ENCODE data around the gene PVRIG.
"Not testable (repeated sequence)": the region's sequence is repeated elsewhere in the genome, so short reads cannot be mapped to it uniquely, and the experiment has no call there.

Gene PVRIG

DNA sequence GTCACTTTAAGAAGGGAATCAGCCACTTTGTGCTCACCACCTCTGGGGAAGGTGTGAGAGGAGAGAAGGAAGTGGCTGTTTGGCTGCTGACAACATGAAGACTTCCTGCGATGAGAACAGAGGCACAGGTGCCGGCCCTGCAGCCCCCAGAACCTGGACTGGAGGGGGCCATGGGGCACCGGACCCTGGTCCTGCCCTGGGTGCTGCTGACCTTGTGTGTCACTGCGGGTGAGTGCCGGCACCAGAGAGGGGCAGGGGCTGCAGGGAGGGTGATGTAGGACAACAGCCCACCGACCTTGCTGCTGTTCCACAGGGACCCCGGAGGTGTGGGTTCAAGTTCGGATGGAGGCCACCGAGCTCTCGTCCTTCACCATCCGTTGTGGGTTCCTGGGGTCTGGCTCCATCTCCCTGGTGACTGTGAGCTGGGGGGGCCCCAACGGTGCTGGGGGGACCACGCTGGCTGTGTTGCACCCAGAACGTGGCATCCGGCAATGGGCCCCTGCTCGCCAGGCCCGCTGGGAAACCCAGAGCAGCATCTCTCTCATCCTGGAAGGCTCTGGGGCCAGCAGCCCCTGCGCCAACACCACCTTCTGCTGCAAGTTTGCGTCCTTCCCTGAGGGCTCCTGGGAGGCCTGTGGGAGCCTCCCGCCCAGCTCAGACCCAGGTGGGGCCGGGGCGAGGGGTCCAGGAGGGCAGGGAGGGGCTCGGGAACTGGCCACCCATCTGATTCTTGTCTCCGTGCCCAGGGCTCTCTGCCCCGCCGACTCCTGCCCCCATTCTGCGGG, at the start of gene PVRIG:
PVRIG (plus strand) TSS at position 149 of the 785 bp plus-strand sequence; CDS start at position 171, 22 bp downstream.
- not testable (repeated sequence) for FAIRE-seq; DNase-seq (ENCODE audit: insufficient read length, low spot score)

DNA sequence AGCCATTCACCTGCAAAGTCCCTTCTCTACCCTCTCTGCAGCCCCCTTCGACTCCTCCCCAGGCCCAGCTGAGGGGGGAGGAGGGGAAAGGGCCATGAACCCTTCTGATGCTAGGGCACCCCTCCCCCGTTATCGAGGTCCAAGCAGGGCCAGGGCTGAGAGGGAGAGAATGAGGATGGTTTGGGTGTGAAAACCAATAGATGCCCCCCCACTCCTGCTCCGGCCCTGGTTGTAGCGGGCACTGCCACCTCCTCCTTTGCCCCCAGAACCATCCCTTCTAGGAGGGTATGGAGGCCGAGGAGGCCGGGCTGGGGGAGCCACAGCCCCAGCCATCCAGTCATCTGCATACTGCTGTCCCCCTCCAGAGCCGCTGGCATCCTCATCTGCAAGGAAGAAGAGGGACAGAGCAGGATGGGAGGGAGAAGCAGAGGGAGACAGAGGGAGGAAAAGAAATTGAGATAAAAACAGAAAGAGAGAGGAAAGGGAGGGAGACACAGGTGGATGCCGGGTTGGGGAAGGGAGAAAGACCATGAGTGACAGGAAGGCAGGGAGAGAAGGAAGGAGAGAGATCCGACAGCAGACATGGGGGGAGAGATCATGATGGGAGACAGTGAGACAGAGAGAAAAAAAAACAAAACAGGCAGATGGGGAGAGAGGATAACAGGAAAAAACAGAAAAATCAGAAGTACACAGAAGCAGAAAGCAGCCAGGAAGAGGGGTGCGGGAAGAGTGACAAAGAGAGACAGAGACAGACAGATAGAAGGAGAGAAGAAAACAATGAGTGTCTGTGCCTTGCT, 49.5 kb upstream of the PVRIG start:
- no peak for DNase-seq (ENCODE audit: insufficient read length, low spot score)
- FAIRE-seq: no peak

DNA sequence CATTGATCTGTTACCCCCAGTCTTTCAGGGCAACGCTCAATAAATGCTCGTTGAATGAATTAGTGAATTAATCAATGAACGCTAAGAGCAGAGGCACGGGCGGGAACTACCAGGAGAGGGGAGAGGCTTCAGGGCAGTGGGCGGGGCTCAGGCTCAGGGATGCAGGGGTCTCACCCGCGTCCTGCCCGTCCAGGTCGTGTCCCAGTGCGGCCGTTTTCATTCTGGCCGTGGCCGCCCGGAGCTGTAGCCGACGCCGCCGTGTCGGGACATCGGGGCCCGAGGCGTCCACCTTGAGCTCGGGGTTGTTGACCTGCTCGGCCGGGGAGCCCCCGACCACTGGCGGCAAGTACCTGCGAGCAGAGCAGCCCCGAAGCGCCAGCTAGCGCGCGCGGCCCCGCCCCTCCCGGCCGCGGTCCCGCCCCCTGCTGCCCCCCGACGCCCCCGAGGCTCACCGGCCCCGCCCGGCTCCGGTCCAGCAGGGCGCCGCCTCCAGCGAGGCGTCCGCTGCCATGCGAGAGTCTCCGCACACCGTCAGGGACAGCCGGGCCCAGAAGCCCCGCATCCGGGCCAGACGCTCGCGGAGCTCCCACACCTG, 48.6 kb upstream of the PVRIG start:
- DNase-seq (ENCODE audit: insufficient read length, low spot score): no peak
- no peak for FAIRE-seq

DNA sequence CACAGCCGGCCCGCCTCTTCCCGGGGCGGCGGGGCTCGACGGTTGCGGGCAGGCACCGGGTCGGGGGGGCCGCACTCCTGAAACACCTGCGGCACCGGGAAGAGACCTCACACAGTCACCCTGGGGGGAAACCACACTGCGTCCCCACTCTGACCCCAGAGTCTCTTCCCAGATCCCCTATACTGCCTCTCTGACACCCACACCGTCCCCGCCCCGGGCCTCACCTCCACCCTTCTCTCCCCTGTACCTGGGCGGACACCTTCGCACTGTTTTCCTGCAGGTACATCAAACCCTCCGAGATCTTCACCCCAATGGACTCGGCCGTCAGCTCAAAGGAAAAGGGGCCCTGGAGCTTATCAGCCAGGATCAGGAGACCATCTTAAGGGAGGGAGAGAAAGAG, 47.9 kb upstream of the PVRIG start:
- no peak for FAIRE-seq

DNA sequence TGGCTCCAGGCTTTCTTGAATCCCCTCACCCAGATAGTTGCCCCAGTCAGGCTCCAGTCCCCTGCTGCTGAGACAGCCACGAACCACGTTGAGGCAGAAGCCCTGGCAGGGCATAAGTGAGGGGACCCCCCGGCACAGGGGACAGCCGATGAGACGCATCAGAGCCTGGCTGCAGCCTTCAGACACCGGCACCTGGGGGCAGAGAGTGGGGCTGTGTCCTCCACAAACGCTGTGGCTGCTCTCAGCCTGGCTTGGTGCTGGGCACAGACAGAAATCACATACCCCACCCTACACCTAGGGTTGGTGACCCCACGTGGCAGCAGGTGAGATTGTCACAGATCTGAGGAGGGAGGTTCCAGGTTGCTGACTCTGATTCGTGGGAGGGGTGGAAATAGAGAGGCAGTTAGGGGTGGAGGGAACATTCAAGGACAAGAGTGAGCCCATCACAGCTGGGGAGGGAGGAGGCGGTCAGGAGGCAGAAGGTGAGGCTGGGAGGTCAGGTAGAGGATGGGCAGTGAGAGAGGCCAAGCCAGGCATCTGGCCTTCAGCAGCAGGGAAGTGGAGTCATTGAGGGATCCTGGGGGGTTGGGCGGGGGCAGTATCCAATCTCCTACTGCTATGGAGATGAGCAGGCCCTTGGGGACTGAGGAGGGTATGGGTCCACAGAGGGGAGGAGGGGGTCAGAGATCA, 45.8 kb upstream of the PVRIG start:
- FAIRE-seq: no peak
- DNase-seq (ENCODE audit: insufficient read length, low spot score): no peak

More for the DNA sequence above, 47.9 kb upstream of the PVRIG start:
- no peak for DNase-seq (ENCODE audit: insufficient read length, low spot score)

DNA sequence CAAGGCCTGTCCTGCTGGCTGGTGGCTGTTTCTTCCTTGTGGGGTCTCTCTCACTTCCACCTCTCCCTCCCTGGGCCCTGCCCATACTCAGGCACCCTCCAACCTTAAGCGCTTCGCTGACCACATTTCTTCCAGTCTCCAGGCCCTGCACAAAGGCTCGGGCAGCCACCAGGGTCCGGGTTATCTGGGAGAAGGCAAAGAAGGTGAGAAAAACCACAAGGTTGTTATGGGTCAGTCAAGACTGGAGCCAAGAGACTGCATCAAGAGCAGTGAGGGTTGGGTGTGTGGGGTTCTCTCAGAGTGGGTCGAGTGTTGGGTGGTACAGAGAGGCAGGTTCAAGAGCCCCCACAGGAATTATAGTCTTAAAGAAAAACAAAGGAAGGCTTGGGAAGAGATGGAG, 45.2 kb upstream of the PVRIG start:
- FAIRE-seq: no peak
- DNase-seq (ENCODE audit: insufficient read length, low spot score): no peak

DNA sequence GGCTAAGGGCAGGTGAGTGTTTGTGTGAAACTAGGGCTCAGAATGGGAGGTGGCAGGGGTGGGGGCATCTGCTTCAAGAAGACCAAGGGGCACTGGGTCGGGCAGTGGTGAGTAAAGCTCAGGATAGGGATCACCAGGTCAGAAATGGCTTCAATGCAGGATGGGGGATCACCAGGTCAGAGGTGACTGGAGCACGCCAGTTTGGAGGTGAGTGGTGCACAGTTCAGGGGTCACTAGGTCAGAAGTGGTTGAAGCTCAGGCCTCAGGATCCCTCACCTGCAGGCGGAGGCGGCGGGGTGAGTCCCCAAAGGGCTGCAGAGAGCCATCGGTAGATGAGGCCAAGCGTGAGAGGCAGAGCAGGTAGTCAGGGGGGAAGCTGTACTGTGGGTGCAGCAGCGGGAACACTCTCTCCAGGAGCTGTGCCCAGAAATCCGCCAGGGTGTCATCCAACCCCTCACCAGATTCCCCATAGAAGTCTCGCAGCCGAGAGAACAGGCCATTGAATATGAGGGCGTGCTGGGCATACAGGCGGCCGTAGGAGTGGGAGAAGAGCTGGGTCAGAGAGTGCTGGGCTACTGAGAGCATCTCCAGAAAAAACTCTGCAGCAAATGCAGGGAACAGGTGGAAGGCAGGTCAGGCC, 44.3 kb upstream of the PVRIG start:
- no peak for FAIRE-seq
- DNase-seq (ENCODE audit: insufficient read length, low spot score): no peak

DNA sequence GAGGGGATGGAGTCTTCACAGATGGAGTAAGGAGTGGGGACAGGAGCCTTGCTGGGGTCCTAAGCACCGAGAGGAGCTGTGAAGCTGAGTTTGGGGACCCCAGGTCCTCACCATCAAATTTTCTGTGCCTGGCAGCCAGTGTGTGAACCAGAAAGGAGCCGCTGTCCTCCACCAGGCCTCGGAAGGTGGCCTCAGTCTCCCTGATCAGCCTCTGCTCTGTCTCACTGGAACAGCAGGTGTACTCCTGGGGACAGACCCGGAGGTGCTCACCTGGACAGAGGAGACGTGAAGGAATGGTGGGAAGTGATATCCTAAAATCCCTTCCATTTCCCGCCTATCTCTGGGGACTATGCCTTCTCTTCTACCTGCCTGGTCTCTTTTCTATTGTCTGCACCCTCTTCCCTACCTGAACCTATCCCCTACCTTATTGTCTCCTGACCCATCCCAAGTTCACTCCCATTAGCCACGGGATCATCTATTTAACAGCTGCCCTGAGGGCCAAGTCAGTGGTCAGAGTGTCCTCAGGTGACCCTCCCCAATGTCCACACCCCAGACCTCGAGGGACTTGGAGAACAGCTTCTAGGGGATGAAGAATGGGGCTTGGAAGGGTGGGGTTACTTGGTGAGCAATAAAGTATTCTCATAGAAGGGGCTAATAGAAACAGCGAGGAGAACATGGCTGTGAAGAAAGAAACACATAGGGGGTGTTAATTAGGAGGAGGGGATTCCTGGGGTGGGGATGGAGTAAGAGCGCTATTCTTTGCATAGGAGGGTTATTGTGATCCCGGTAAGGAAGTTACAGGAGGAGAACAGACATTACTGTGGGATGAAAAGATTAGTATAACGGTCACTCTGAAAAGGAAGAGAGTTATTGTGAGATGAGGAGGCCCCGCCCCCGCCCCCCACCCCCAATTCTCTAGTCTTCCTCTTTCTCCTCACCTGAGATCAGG, 43.4 kb upstream of the PVRIG start:
- no peak for FAIRE-seq
- DNase-seq (ENCODE audit: insufficient read length, low spot score): no peak

DNA sequence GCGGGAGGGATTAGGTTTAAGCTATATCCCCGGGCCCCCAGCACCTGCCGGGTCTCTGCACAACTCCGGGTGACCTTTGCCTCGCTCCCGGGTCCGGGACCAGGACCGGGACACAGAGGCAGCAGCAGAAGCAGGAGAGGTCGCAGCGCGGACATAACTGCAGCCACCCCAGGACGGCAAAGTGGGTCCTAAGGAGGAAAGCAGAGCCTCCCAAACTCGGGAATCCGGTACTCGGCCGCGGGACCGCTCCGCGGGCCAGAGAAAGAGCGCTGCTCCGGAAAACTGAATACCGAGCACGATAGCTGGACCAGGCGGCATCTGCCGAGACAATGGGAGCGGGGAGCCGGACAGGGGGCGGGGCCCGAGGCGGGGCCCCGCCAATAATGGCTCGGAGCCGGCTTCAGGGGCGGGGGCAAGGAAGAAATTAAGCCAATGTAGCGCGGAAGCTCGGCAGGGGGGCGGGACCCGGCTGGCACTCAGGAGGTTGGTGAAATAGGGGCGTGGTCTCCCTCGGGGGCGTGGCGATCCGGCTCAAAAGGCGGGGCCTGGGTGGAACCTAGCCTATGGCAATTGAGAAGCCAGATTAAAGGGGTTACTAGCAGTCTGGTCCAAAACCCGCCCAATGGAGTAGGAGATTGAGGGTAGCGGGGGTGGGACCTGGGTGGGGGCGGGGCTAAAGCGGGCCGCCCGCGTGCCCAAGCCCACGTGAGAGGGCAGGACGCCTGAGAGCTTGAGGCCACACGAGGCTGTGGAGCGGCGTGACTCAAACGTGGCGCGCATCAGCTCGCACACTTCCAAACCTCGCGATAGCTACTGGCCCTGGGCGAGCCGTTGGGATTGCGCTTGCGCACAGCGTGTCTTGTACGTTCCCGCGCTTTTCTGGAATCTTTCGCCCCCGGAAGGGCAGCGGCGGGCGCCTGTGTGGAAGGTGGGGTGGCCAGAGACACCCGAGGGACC, 42.4 kb upstream of the PVRIG start, which contains the start of the genes GPC2 and STAG3:
GPC2 (minus strand) TSS at position 337 of the 957 bp plus-strand sequence; CDS start at position 155, 182 bp downstream.
STAG3 (plus strand) TSS at position 874 of the 957 bp plus-strand sequence. CDS start 2,639 bp downstream, outside the sequence.
- DNase-seq (ENCODE audit: insufficient read length, low spot score) (peak; percentile 82), FAIRE-seq (no peak)

DNA sequence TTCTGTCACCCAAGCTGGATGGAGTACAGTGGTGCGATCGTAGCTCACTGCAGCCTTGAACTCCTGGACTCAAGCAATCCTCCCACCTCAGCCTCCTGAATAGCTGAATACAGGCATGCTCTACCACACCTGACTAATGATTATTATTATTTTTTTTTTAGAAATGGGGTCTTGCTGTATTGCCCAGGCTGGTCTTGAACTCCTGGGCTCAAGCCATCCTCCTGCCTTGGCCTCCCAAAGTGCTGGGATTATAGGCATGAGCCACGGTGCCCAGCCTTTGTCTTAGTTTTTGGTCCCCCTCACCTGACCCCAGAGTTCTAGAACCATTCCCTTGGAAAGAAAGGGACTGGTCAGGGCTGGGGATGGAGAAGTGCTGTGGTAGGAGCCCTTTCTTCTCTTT, 39.7 kb upstream of the PVRIG start:
- FAIRE-seq; DNase-seq (ENCODE audit: insufficient read length, low spot score): not testable (repeated sequence)

DNA sequence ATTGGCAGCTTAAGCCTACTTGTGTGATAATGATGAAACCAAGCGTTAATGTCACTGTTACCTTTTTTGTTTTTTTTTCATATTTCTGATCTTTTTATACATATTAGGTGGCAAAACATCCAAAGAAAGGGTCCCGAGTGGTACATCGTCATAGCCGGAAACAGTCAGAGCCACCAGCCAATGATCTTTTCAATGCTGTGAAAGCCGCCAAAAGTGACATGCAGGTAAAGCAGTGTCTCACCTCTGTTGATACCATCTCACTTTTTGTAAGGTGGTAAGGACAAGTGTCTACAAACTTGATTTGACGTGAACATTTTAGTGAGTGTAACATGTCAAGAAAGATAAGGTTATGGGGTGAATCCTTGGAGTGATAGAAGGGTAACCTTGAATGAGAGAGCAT, 37.1 kb upstream of the PVRIG start:
- not testable (repeated sequence) for DNase-seq (ENCODE audit: insufficient read length, low spot score); FAIRE-seq

DNA sequence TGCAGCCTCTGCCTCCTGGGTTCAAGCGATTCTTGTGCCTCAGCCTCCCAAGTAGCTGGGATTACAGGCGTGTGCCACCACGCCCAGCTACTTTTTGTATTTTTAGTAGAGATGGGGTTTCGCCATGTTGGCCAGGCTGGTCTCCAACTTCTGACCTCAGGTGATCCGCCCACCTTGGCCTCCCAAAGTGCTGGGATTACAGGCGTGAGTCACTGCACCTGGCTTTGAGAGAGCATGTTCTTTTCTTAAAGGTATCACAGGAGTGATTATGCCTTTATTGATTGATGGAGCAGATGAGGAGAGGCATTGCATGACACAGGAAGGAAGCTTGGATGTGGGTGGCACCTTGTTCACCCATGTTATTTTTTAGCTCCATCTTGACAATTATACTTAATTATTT, 36.7 kb upstream of the PVRIG start:
- DNase-seq (ENCODE audit: insufficient read length, low spot score); FAIRE-seq: not testable (repeated sequence)

DNA sequence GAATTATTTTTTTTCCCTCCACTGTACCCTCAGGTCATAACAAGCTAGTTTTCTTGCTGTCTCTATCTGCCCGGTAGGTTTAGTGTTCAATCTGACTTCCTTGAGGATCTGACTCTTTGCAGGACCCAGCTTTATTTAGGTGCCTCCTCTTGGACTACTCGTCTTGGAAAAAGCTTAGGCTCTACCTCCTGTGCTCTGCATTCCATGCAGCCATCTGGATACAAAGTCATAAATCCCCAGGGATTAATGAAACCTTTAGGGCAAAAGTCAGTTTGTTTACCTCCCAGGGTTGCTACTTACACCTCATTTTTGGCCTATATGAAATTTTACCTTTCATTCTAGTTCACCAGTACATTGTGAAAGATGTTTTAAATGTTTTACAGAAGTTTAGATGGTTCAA, 34.0 kb upstream of the PVRIG start:
- DNase-seq (ENCODE audit: insufficient read length, low spot score) (no peak), FAIRE-seq (no peak)

DNA sequence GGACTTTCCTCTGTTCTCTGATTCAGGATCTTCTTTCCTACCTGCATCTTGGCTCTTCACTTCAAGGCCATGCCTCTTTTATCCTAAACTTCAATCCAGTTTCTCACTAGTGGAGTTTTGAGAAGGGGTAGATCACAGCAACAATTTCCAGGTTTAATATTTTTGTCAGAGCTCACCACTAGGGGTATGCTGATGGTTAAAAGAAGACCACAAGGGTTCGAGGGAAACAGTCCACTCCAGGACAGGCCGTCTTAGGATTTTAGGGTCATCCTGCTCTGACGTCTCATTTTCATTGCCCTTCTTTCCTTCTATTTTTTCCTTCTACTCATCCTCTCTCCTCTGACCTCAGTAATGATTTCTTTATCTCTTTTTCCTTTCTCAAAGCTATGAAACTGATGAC, 30.7 kb upstream of the PVRIG start:
- DNase-seq (ENCODE audit: insufficient read length, low spot score) (no peak), FAIRE-seq (no peak)

DNA sequence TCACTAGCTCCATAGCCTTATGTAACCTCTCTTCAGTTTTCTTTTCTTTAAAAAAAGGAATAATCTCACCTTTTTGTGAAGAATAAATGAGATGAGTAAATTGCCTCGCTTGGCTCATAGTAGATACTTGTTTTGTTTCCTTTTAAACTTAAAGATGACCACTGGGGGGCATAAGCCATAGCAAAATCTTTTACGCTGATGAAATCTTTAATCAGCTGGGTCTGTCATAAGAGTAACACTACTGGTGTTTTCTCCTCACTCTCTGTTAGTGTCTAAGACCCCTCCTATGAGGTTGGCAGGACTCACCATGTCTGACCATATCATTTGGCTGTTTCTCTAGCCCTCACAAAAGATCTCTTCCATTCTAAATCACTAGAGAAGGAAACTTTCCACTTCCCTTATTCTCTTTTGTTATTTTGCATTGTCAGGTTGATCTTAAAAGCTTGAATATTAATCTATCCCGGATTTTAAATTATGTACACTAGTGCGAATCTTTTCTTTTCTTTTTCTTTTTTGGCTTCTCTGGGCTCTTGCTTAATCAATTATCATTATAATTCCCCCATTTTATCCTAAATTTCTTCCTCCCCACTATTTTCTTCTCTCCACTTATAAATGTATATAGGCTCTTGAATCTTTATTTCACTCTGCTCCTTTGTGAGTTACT, 29.6 kb upstream of the PVRIG start:
- no peak for FAIRE-seq
- no peak for DNase-seq (ENCODE audit: insufficient read length, low spot score)

DNA sequence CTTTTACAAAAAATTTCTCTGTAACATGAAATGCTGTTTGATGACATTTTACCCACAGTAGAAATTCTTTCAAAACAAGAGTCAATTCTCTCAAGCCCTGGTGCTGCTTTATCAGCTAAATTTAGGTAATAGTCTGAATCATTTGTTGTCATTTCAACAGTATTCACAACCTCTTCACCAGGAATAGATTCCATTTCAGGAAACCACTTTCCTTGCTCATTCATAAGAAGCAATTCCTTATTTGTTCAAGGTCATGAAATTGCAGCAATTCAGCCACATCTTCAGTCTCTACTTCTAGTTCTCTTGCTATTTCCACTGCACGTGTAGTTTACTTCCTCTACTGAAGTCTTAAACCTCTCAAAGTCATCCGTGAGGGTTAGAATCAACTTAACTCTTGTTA, 28.0 kb upstream of the PVRIG start:
- DNase-seq (ENCODE audit: insufficient read length, low spot score) (no peak), FAIRE-seq (no peak)

DNA sequence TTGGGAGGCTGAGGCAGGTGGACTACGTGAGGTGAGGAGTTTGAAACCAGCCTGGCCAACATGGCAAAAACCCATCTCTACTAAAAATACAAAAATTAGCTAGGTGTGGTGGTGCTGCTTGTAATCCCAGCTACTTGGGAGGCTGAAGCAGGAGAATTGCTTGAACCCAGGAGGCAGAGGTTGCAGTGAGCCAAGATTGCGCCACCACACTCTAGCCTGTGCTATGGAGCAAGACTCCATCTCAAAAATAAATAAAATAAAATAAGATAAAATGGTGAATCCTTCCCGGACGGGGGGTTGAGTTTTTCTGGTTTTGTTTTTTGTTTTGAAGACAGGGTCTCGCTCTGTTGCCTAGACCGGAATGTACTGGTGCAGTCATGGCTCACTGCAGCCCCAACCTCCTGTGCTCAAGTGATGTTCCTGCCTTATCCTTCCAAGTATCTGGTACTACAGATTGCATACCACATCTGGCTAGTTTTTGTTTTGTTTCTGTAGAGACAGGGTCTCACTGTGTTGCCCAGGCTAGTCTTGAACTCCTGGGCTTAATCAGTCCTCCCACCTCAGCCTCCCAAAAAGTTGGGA, 27.4 kb upstream of the PVRIG start:
- DNase-seq (ENCODE audit: insufficient read length, low spot score); FAIRE-seq: not testable (repeated sequence)

Data from HTR-8/SVneo (cell line).